LNCaP clone FGC (cell line): ENCODE data around the gene IGFBP1.

Source experiments
- DNase-seq: peaks from one replicate; pipeline ENCODE4 v3.0.0-alpha.2; 2011; ENCODE audit warnings: low read depth
- H3K4me3 ChIP-seq: 2 replicates; pipeline ENCODE4 v1.5.1; 2011; ENCODE audit warnings: mild to moderate bottlenecking, low read depth, low read length, control low read depth
- CTCF ChIP-seq: IDR thresholded peaks from 2 replicates; pipeline ENCODE4 v1.5.1; 2012; ENCODE audit warnings: mild to moderate bottlenecking; ENCODE audit not compliant: control insufficient read depth, insufficient read depth; ENCODE audit errors: extremely low read depth

Gene IGFBP1

GRCh38 chr7:45914911-45915310 is 26.6 kb downstream of the IGFBP1 start:
- no peak for TF ChIP-seq CTCF
- H3K4me3 ChIP-seq: no peak overlapping the region
- DNase-seq: no peak

DNA sequence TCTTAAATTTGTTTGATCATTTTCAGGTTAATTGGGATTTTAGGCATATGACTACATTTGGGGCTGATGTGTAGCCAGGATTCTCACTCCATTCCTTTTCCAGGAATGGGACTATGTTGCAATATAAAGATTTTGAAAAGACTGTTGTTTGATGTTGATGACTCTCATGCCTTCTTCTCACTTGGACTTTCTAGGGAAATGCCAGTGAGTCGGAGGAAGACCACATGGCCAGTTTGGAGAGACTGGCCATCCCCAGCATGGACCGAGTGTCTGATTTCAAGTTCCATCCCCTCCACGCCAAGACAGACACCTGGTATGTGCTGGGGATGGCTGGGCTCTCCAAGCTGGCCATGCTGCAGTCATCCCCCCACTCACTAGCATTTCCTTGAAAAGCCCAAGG is 27.3 kb downstream of the IGFBP1 start:
- DNase-seq: no peak
- no peak overlapping the region for H3K4me3 ChIP-seq
- no peak for TF ChIP-seq CTCF

GRCh38 chr7:45917064-45917463 is 28.8 kb downstream of the IGFBP1 start:
- no peak for DNase-seq
- no peak for TF ChIP-seq CTCF
- H3K4me3 ChIP-seq: no peak overlapping the region

GRCh38 chr7:45917658-45918057 is 29.4 kb downstream of the IGFBP1 start:
- no peak for DNase-seq
- peak; percentile 89 for TF ChIP-seq CTCF
- no peak overlapping the region for H3K4me3 ChIP-seq

- TF ChIP-seq CTCF: no peak
- DNase-seq: no peak
- H3K4me3 ChIP-seq: no peak overlapping the region
Measured at GRCh38 chr7:45918556-45918955, 30.3 kb downstream of the IGFBP1 start.

GRCh38 chr7:45919231-45919784 is 31.0 kb downstream of the IGFBP1 start:
- TF ChIP-seq CTCF: no peak
- DNase-seq: no peak
- no peak overlapping the region for H3K4me3 ChIP-seq

GRCh38 chr7:45919993-45920459 is 31.7 kb downstream of the IGFBP1 start:
- no peak for DNase-seq
- TF ChIP-seq CTCF: no peak
- peak overlapping the region; percentile 51 for H3K4me3 ChIP-seq
